NCI-H1417 (cell line): Measurements from ENCODE around the gene DMRTB1.
A peak's percentile ranks its signal among the peaks of the same experiment; 100 is the strongest.

Experiments used
- DNase-seq, 3 experiments: peaks; one replicate each; lab custom pipeline; 2025; lab: John Stamatoyannopoulos, UW

Gene DMRTB1

DNA sequence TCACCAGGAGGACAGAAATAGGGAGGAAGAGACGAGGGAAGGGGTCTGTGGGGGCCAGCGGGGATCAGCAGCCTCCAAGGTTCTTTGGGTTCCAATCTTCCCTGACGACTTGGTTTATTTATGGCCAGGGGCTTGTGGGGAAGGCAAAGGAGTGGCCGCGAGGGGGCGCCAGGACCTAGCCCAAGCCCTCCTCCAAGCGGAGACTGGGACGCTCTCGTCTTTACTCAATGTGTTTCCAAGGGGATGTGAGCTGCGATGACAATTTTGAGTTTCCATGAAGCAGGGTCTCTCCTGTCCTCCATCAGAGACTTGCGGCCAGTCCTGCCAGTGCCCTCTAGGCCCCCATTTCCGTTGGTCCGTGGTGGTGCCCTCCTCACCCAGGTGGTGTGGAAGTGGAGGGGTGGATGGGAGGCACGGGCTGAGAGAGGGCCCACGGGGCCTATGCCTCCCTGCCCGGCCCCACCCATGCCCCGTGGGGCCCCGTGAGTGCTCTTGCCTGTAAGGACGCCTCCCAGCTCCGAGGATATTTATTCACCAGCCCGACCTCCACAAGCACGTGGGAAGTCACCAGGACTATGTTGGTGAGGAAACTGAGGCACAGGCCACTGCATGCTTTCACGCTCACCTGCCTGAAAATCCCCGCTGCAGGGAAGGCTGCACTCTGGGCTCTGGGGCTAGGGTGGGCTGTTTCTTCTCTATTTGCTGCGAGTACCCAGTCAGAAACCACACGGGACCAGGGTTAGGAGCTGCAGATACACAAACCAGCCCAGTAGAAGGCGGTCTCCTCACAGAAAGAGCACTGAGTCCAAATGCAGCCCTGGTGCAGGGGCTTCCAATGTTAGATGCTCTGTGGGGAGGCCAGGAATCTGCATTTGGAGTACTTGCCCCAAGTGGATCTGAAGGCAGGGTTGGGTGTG is 26.5 kb downstream of the DMRTB1 start:
- peak; percentile 68 to 87 (median 83) for DNase-seq

- no peak for DNase-seq
Observed at GRCh38 chr1:53486395-53487026, 27.3 kb downstream of the DMRTB1 start.

- DNase-seq, result no peak
Observed at GRCh38 chr1:53490351-53490750, 31.2 kb downstream of the DMRTB1 start.

DNA sequence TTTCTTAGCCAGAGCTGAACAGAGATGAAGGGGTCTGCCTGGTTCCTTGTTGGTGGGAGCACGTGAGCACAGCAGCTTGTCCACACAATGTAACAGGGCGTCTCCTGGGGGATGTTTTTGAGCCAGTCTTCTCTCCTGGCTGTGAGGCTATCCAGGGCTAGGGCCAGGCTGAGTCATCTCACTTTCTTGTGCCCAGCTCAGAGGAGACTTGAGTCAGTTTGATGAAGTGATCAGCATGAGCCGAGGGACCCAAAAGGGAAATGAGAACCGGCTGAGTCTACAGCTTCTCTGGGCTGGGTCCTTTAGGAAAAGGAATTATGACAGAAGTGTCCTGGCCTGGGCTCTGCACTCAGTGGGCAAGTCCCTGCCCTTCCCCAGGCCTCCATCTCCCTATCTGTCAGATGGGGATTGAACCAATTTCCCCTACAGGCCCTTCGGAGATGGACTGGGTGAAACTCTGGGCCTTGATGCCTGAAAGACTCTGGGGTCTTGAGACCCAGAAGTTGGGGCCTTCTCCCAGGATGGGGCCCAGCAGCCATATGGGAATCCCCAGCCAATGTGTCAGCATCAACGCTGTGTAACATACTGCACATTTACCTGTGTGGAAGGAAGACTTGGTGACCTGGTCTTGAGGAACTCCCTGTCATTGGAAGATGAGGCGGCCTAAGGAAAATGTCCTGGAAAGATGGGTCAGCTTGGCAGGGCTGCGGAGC is 36.6 kb downstream of the DMRTB1 start:
- no peak for DNase-seq

DNA sequence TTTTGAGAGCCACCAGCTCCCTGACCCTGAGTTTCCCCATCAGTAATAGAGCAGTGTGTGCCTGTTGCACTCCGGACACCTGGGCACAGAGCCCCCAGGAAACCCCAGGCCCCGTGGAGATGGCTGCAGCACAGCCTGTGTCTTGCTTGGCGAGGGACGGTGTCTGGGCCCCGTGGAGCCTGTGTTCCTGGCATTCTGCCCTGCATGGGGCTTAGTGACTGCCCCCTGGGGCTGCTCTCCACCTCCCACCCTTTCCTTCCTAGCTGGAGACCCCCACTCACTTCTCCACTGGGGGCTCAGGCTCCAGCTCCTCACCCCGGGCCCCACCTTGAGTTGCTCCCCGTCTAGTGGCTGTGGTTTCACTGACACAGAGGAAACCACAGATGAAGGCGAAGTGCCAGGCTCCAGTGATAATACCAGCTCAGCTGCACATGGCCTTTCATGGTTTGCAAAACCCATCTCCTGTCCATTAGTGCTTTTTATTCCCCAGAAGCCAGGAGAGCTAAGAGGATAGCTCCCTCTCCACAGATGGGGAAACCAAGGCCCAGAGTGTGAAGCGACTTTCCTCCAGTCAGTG is 39.4 kb downstream of the DMRTB1 start:
- DNase-seq, result no peak

DNA sequence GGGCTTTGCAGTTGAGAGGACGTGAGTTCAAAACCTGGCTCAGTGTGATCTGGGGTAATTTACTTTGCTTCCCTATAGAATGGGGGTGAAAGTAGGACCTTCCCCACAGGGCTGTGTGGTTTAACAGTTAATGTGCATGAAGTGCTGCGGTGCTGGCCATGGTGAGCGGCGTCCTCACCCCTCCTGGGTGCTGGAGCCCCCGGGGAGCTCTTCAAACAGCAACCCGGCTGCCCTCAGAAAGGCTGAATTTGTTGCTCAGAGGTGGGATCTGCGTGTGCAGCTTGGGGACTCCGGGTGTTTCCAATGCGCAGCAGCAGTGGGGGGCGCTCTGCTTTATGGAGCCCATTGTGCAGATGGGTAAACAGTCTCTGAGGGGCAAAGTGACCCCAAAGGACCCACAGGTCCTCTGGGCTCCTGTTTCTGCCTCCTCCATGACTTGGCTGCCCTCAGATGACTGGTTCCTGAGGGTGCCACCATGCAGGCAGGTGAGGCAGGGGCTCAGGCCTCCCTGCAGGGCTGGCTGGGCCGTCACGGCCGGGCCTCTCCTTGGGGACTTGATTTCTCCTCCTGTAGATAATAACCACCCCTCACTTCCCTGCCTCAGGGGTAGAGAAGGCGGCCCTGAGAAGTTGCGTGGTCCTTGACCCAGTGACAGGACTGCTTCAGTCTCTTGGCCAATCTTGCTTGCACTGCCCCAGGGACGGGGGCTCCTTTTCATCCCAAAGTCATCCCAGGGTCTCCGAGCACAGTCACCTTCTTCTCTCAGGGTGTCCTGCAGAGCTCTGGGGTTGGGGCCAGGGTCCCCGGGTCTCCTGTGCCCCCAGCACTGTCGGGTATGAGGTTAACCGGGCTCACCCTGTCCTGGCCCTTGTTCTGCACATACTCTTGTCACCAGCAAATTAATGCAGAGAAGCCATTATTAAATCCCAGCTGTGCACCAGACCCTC is 40.3 kb downstream of the DMRTB1 start:
- no peak for DNase-seq

- peak in 2 of 3 experiments; percentile 11 to 21 for DNase-seq
Observed at GRCh38 chr1:53500204-53501064, 41.2 kb downstream of the DMRTB1 start.

DNA sequence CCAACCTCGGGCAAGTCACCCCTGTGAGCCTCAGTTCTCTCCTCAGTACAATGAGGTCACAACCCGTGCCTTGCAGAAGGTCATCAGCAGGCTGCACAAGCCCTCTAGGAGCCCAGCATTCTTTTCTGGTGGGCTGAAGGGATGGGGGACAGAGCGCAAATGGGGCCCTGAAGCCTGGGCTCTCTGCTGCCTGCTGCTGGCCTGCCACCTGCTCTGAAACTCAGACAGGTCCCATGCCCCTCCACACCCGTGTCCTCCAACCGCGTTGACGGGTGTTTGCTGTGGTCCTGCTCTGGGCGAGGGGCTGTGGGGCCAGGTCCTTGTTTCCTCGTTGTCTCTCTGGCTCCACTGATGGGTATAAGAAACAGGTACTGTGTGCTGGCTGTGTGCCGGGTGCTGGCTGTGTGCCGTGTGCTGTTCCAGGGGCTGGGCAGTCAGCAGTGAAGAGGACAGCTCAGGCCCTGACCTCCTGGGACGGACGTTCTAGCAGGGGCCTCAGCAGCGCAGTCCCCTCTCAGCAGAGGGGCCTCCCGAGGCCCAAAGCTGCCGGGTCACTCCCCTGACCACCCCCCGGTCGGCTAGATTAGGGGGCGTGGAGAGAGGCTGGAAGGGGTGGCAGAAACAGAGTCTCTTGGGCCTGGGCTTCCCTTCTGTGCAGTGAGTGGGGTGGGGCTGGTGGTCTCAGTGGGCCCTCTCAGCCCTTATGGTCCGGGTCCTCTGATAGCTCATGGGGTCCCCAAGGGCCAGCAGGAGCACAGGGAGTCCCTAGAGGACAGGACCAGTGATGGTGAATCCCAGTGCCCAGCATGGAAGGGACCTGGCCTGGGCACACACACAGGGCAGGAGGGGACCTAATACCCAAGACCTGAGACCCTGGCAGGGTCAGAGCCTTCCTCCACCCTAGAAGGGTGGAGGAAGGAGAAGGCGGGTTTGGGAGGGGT is 42.1 kb downstream of the DMRTB1 start:
- DNase-seq, result no peak

- peak in 2 of 3 experiments; percentile 37 to 51 for DNase-seq
Observed at GRCh38 chr1:53502641-53503432, 43.6 kb downstream of the DMRTB1 start.

DNA sequence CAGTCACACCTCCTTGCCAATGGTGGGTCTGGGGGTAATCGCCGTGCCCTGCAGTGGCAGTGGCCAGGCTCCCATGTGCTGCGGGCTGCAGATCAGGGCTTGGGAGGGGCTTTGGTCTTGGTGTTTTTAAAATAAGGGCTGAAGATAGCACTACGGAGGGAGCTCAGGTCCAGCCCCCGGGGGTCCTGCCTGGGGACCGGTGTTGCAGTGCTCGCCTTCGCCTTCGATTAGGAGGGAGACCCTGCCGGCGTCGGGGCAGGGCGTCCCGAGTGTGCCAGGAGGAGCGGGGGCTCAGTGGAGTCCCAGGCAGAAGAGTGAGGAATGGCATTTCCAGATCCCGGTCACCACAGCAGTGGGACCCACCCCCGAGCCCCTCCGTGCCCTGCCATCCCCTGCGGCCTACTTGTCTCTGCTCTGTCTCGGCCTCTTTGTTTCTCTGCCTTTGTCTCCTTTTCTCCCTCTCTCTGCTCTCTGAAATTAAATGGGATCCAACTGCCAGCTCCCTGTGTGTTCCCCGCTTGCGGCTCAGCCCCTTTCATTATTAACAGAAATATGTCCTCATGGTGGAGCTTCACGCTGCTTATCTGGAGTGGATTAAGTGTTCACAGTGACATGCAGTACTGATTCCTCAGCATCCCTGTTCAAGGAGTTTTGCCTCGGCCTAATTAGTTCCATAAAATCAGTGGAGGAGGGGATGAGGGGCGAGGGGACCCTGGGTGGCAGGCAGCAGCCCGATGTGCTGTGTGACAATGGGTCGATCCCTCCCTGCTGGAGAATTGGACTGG is 44.4 kb downstream of the DMRTB1 start:
- DNase-seq, result peak in 1 of 3 experiments; percentile 11

DNA sequence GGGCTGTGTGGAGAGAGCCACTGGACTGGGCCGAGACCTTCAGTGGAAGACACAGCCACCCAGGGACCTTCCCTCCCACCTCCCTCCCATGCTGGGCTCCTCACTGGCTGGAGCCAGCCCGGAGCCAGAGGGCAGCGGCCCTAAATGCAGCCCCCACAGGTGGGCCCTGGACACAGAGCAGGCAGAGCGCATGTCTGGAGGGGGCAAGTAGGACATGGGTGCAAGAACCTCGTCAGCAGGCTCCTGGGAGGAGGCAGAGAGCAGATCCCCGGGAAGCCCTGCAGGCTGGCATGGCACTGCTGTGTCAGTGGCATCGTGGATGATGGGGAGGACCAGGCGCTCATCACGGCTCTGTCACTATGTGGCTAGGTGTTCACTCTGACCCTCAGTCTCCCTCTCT is 45.7 kb downstream of the DMRTB1 start:
- DNase-seq, result no peak

- DNase-seq, result no peak
Observed at GRCh38 chr1:53505401-53505800, 46.2 kb downstream of the DMRTB1 start.

DNA sequence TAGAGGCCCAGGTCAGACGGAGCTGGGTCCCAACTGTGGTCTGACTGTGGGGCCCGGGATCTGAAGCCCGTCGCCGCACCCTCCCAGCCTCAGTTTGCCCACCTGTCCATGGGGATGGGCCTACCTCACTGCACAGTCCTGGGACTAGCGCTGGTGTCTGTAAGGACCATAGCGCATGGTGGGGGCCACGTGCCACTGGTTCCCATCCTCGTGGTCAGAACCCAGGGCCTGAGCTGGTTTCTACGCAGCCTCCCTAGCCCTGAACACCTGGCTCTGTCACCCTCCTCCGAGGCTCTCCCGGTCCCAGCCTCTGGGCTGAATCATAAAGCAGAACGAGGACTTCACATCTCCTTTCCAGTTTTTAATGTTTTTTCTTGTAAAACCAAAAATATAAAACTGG is 46.7 kb downstream of the DMRTB1 start:
- no peak for DNase-seq

DNA sequence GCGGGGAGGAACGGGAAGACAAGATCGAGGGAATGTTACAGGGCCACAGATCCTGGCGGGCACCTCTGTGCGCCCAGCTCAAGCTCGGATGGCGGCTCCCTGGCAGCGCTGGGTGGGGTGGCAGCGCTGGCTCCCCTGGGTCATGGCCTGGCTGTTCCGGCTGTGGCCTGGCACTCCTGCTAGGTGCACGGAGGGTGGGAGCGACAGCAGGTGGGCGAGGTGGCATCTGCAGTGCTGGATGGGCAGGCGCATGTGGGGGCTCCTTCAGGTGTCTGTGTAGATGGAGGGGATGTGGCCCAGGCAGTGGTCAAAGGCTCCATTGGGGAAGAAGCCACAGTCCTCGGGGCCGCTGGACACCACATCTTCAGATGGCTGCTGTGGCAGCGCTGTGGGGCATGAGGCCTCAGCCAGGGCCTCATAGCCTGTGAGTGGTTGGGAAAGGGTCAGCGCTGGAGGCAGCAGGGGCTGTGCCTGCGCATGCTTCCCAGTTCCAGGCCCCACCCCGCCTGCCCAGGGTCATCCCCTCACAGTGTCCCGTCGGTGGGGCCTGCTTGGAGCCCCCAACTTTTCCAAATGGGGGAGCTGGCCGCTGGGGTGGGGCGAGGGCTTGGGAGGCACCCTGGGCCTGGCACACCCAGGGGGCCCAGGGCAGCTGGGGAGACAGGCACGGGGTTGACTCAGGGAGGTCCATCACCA is 47.3 kb downstream of the DMRTB1 start:
- no peak for DNase-seq

GRCh38 chr1:53507116-53507820 is 48.1 kb downstream of the DMRTB1 start:
- no peak for DNase-seq
